Measurements from ENCODE around the gene SEC14L1. TPM values are rescaled to one million over a fixed set of nuclear protein-coding genes. Genes with fewer than 3 reads are reported as not detected.
A peak's percentile ranks its signal among the peaks of the same experiment; 100 is the strongest.

SEC14L1 gene
- total RNA-seq, 1 experiment from 2014 or later: 58.6 TPM

DNA sequence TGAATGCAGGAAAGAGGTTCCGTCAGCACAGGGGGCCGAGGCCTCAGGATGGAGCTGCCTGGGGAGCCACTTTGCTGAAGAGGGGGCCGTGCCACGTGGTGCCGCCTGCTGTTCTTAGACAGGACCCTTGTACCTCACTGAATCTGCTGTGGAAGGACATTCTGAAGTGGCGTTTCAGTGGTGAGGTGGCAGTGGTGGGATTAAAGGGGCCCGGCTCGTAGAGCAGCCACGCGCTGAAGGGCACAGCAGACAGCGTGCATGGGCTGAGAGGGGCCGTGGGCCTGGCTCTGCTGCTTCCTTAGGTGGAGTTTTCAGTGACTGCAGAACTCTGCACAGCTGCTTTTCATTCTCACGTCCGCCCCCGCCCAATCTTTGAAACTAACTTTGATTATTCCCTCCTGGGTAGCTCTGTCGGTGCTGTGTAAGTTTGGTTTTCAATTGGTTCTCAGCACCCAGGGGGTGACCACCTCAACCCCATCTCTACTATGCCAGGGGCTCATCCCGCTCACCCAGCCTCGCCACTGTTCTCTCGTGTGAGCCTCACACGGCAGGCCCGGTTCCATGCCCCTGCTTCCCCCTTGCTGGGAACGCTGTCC, 70.3 kb downstream of the SEC14L1 start:
- H3K4me3 Mint-ChIP-seq: no peak overlapping the region
- Histone ChIP-seq H4K5ac (ENCODE audit: insufficient read length, low read depth, low read length) (no peak overlapping the region), H2AK5ac (ENCODE audit: insufficient read length, low read length) (no peak overlapping the region), H3K79me2 (ENCODE audit: insufficient read depth, low read length) (no peaks in the 10 kb centered on the region), H3K79me1 (ENCODE audit: insufficient read depth, low read depth, low read length, poor library complexity, severe bottlenecking) (no peaks in the 10 kb centered on the region), H3K14ac (ENCODE audit: insufficient read depth, low read length) (no peak overlapping the region), H4K8ac (replicated peaks; ENCODE audit: insufficient read length, low read depth, low read length) (no peak overlapping the region), H3K23me2 (ENCODE audit: insufficient read length, low read depth, low read length, poor library complexity, severe bottlenecking) (no peaks in the 10 kb centered on the region), H3K9me3 (ENCODE audit: control insufficient read depth, low read depth, low read length) (no peaks in the 10 kb centered on the region), H3K4me1 (ENCODE audit: insufficient read depth, low read length) (no peaks in the 10 kb centered on the region), H2BK5ac (ENCODE audit: insufficient read length, low read length) (no peak overlapping the region), H3K27ac (ENCODE audit: insufficient read length, low read depth, low read length) (no peak overlapping the region), H3K4ac (ENCODE audit: low read depth, low read length) (no peak overlapping the region), H2BK120ac (ENCODE audit: low read depth, low read length, poor library complexity, severe bottlenecking) (no peak overlapping the region), H4K91ac (ENCODE audit: insufficient read length, low read depth, low read length) (no peak overlapping the region), H2AFZ (ENCODE audit: low read length) (no peak overlapping the region), H3K18ac (ENCODE audit: insufficient read length, low read depth, low read length) (no peak overlapping the region), H2BK12ac (ENCODE audit: insufficient read length, low read depth, low read length) (no peak overlapping the region), H3K27me3 (ENCODE audit: insufficient read depth, low read length) (no peaks in the 10 kb centered on the region), H3K9ac (ENCODE audit: extremely low read depth, insufficient read length, low read length) (no peak overlapping the region), H3K23ac (ENCODE audit: insufficient read length, low read depth, low read length) (no peak overlapping the region), H4K20me1 (ENCODE audit: control insufficient read depth, insufficient read depth, insufficient read length) (no peaks in the 10 kb centered on the region), H2BK20ac (ENCODE audit: low read depth, low read length, poor library complexity, severe bottlenecking) (no peak overlapping the region), H3K56ac (ENCODE audit: insufficient read length, low read depth, low read length) (no peak overlapping the region), H2BK15ac (ENCODE audit: low read depth, low read length) (no peak overlapping the region), H3T11ph (ENCODE audit: low read length) (no peak overlapping the region), H3K4me2 (ENCODE audit: insufficient read depth, insufficient read length, low read length) (no peak overlapping the region)
- TF ChIP-seq, protein P1, sequence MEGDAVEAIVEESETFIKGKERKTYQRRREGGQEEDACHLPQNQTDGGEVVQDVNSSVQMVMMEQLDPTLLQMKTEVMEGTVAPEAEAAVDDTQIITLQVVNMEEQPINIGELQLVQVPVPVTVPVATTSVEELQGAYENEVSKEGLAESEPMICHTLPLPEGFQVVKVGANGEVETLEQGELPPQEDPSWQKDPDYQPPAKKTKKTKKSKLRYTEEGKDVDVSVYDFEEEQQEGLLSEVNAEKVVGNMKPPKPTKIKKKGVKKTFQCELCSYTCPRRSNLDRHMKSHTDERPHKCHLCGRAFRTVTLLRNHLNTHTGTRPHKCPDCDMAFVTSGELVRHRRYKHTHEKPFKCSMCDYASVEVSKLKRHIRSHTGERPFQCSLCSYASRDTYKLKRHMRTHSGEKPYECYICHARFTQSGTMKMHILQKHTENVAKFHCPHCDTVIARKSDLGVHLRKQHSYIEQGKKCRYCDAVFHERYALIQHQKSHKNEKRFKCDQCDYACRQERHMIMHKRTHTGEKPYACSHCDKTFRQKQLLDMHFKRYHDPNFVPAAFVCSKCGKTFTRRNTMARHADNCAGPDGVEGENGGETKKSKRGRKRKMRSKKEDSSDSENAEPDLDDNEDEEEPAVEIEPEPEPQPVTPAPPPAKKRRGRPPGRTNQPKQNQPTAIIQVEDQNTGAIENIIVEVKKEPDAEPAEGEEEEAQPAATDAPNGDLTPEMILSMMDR (conservative IDR thresholded peaks at IDR 0.05): no peak
- H3K36me3 Mint-ChIP-seq (ENCODE audit: insufficient read depth in 1 of 3, low read depth in 3 of 3): peaks cover 19 to 78% (median 58%) of the 10 kb centered on the region in 3 experiments; a peak in 6 of 7 replicates
- no peaks in the 10 kb centered on the region for H3K9me3 Mint-ChIP-seq
- H3K4me1 Mint-ChIP-seq: peaks cover 2 to 7% of the 10 kb centered on the region in 2 experiments; a peak in 3 of 4 replicates
- H3K27me3 Mint-ChIP-seq (ENCODE audit: low read depth): no peaks in the 10 kb centered on the region
- peak overlapping the region in 1 of 3 experiments; percentile 5; a peak in 2 of 7 replicates for H3K27ac Mint-ChIP-seq
- no peak for DNase-seq
- WGBS (ENCODE audit: extremely low coverage, insufficient read length, low lambda C conversion rate): no CpG with 5 or more reads among the region's 22 CpGs
